Erythroblast (primary cell): Measurements from ENCODE around the gene PDE7B.

Source experiments
- DNase-seq, 2 experiments: peaks; one replicate each; lab custom pipeline; 2025; lab: John Stamatoyannopoulos, UW
- GATA1 ChIP-seq: IDR thresholded peaks from 2 replicates; pipeline ENCODE4 v1.6.1; 2011; ENCODE audit warnings: low read depth, mild to moderate bottlenecking, control low read depth, low read length, moderate library complexity
- POLR2A ChIP-seq: IDR thresholded peaks from 2 replicates; pipeline ENCODE4 v1.6.1; 2011; ENCODE audit warnings: mild to moderate bottlenecking, low read length

PDE7B gene

GRCh38 chr6:136035378-136036070 is 184.0 kb downstream of the PDE7B start:
- no peak for DNase-seq
- no peak for TF ChIP-seq GATA1
- no peak for TF ChIP-seq POLR2A

GRCh38 chr6:136036071-136036380 is 184.5 kb downstream of the PDE7B start:
- TF ChIP-seq GATA1 (no peak), POLR2A (no peak)
- no peak for DNase-seq

DNA sequence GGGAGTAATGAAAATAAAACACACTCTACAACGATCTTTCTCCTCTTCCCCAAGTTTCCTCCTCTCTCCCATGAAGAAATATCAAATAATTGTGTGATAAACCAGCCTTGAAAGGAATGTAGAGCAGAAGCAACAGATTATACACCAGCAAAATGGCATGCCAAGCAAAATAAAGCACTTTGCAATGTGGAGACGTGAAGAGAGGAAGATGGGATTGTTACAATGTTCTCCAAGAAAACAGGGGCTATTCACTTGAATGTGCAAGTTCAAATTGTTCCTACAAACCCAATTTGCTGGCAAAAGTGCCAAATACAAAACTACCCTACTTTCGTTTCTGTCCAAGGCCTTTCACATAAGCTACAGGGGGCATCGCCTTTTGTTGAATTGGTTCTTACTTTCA is 185.1 kb downstream of the PDE7B start:
- no peak for DNase-seq

DNA sequence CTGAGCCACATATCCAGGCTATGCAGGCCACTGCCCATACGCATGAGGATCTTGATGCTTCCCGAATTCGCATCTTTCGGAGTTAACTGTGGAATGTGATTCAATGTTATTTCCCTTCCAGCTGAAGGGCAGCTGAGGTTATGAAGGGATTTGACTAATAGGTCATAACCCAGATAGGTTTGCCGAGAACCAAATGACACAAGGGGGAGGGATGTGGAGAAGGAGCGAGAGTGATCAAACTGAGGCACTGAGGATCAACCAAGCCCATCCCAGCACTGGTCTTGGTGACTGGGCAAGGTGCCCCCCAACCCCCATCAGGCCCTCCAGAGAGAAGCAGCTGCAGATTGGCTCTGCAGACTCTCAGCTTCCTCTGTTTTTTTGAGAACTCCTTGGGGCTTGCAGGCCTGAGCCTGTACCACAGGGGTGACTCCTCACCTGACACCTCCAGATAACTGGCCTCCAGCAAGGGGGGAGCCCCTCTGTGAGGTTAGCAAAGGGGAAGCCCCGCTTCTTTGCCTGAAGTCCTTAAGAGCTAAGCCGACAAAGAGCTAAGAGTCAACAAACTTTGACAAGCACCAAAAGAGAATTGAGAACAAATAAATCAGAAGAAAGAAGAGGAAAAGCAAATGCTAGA is 185.9 kb downstream of the PDE7B start:
- no peak for DNase-seq
- TF ChIP-seq GATA1, result no peak
- TF ChIP-seq POLR2A, result no peak

More for the DNA sequence above, 185.1 kb downstream of the PDE7B start:
- no peak for TF ChIP-seq GATA1
- TF ChIP-seq POLR2A, result no peak

- no peak for DNase-seq
- TF ChIP-seq POLR2A, result no peak
- no peak for TF ChIP-seq GATA1
Measured at GRCh38 chr6:136037876-136038460, 186.5 kb downstream of the PDE7B start.

GRCh38 chr6:136038531-136038930 is 187.0 kb downstream of the PDE7B start:
- TF ChIP-seq POLR2A, result no peak
- no peak for TF ChIP-seq GATA1
- DNase-seq, result no peak

DNA sequence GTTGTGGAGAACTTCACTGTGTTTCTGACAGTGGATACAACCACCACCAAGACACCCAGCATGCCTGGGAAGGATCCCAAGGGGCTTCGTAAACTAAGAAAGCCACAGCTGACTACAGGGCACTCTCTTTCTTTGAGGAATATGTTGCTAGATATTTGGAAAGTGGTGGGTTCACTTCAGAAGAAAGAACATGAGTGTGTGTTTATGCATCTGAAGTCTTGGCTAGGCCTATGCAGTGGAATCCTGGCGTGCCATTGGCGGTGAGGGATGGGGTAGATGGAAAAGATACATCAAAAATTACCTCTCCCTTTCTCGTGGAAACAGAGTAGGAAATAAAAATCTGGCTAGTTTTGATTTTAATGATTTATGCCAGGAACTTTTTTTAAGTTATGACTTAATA is 187.7 kb downstream of the PDE7B start:
- TF ChIP-seq GATA1 (no peak), POLR2A (no peak)
- DNase-seq, result no peak

- TF ChIP-seq POLR2A (no peak), GATA1 (no peak)
- DNase-seq, result no peak
Measured at GRCh38 chr6:136050475-136050874, 199.0 kb downstream of the PDE7B start.

GRCh38 chr6:136051140-136051775 is 199.8 kb downstream of the PDE7B start:
- TF ChIP-seq POLR2A (no peak), GATA1 (no peak)
- no peak for DNase-seq

- TF ChIP-seq POLR2A (no peak), GATA1 (no peak)
- DNase-seq, result no peak
Measured at GRCh38 chr6:136052031-136052430, 200.5 kb downstream of the PDE7B start.

DNA sequence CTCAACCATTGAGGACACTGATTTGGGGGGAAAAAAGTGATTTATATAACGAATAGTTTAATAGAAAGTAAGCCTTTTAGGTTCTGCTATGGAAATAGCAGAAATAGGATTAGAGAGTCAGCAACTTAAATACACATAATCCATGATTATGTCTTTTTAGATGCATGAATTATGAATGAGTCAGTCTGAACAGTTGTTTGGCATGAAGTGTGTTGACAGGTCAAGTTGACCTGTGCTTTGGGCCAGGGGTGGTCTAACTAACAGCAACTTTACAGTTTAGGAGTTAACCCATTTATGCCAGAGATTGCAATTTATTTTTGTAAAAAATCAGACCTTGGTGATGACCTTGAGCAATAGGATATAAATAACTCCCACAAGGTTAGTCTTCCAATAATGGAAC is 207.4 kb downstream of the PDE7B start:
- no peak for DNase-seq
- TF ChIP-seq GATA1 (no peak), POLR2A (no peak)

DNA sequence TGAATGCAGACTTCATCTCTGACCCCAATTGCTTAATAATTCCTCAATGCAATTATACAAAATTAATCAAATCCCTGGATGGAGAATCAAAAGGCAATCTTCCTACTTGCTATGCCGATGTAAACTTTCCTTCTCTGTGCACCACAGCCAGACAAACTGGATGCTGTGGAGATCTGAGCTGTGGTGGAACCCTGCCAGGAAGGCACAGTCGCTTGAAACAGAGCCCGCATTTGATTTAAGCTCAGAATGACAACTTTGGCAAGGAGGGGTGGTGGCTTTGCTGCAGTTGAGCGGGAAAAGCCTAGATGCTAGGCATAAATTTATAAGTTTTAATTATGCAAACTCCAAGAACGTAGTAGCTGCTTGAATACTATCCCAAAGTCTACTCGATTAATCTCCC is 207.8 kb downstream of the PDE7B start:
- no peak for TF ChIP-seq GATA1
- no peak for TF ChIP-seq POLR2A
- DNase-seq, result no peak

GRCh38 chr6:136060052-136060451 is 208.6 kb downstream of the PDE7B start:
- no peak for DNase-seq
- no peak for TF ChIP-seq GATA1
- no peak for TF ChIP-seq POLR2A

GRCh38 chr6:136060759-136061158 is 209.3 kb downstream of the PDE7B start:
- no peak for DNase-seq
- no peak for TF ChIP-seq POLR2A
- no peak for TF ChIP-seq GATA1

GRCh38 chr6:136061701-136062100 is 210.2 kb downstream of the PDE7B start:
- TF ChIP-seq POLR2A, result no peak
- no peak for TF ChIP-seq GATA1
- DNase-seq, result no peak

- TF ChIP-seq POLR2A, result no peak
- no peak for TF ChIP-seq GATA1
- no peak for DNase-seq
Measured at GRCh38 chr6:136063096-136063495, 211.6 kb downstream of the PDE7B start.
